UCSD-AML1 (cell line): ENCODE results near the gene MYH7B.

Source experiments
- DNase-seq: peaks from one replicate; lab custom pipeline; 2025; ENCODE audit not compliant: unreplicated experiment; lab: John Stamatoyannopoulos, UW

MYH7B gene

GRCh38 chr20:34990231-34990630 lies 34.6 kb downstream of the MYH7B start:
- no peak for DNase-seq

DNA sequence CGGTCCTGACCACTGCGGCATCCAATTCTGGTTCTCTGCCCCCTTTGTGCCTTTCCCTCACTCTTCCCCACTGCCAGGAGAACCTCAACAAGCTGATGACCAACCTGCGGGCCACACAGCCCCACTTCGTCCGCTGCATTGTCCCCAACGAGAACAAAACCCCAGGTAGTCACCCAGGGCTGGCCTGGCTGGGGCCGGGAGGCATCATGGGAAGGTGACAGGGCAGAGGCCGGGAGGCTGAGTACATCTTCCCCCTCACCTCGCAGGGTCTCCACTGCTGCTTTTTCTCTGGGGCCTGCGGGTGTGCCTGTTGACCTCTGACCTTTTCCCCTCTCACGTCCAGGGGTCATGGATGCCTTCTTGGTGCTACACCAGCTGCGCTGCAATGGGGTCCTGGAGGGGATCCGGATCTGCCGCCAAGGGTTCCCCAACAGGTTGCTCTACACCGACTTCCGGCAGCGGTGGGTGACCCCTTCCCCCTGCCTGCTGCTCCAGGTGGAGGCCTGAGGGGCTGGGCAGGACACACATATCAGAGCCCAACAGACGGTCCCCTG lies 35.1 kb downstream of the MYH7B start:
- no peak for DNase-seq

DNA sequence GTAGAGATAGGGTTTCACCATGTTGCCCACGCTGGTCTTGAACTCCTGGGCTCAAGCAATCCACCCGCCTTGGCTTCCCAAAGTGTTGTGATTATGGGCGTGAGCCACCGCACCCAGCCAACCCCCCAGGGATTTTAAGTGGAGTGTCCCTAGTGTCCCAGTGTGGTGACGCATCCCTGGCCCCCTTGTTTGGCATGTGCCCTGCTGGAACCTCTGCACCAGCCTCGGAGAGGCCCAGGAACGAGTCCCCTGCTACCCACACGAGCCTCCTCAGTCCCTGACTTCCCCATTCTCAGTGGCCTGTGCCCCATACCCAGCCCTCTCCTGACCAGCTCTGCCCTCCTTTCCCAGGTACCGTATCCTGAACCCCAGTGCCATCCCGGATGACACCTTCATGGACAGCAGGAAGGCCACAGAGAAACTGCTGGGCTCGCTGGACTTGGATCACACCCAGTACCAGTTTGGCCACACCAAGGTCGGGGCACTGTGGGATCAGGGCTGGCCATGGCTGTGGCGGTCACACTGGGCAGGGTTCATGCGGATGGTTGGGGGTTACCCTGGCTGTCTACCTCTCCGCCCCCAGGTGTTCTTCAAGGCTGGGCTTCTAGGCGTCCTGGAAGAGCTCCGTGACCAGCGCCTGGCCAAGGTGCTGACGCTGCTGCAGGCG lies 37.2 kb downstream of the MYH7B start:
- DNase-seq, result no peak

- DNase-seq, result no peak
These were observed 38.4 kb downstream of the MYH7B start for GRCh38 chr20:34993941-34994508.

DNA sequence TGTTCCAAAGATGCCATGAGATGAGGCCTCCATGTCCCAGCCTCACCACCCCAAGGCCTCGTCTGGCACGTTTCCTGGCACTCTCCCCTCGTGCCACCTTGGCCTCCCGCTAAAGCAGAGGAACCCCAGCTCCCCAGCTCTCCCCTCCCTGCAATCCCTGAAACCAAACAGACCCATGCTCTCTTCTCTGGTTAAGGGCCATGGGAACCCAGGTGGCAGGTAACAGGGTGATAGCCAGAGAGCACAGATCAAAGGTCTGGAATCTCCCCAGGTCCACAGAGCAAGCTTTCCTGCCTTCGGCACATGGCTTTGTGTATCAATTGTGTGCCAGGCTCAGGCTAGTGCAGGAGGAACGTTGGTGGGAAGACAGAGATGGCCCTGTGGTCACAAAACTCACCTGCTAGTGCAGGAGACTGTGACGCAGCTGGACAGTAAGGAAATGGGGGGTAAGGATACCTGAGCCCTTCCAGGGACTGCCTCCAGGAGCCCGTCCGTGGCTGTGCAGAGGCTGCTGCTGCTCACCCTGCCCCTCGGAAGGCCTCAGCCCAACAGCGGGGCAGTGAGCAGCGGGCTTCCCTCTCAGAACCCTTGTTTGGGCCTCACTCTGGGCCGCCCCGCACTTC lies 39.0 kb downstream of the MYH7B start:
- no peak for DNase-seq

GRCh38 chr20:34995192-34995591 lies 39.5 kb downstream of the MYH7B start:
- no peak for DNase-seq

GRCh38 chr20:34995696-34996095 lies 40.0 kb downstream of the MYH7B start:
- DNase-seq, result no peak

DNA sequence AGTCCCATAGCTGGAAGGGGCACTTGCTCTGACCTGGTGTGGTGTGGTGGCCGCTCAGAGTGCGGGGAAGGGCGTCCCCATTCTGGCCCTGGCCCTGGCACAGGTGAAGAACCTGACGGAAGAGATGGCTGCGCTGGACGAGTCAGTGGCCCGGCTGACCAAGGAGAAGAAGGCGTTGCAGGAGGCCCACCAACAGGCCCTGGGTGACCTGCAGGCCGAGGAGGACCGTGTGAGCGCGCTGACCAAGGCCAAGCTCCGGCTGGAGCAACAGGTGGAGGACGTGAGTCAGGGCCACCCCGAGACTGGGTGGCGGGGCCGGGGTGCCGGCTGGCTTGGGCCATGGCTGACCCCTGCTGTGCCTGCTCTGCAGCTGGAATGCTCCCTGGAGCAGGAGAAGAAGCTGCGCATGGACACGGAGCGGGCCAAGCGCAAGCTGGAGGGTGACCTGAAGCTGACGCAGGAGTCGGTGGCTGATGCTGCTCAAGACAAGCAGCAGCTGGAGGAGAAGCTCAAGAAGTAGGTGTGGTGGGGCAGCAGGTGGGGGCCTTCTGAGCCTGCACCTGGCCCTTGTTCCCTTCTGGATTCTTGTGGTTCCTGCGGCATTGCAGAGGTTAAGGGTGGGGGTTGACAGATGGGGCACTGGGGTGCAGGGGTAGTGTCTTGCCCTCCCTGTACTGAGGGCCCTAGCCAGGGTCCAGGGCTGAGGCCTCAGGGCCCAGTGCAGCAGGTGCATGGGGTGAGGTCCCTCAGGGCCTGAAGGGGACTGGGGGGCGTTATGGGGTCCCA lies 40.8 kb downstream of the MYH7B start:
- DNase-seq, result no peak

GRCh38 chr20:34997131-34997561 lies 41.5 kb downstream of the MYH7B start:
- DNase-seq, result no peak

GRCh38 chr20:34997774-34998173 lies 42.1 kb downstream of the MYH7B start:
- DNase-seq, result no peak

DNA sequence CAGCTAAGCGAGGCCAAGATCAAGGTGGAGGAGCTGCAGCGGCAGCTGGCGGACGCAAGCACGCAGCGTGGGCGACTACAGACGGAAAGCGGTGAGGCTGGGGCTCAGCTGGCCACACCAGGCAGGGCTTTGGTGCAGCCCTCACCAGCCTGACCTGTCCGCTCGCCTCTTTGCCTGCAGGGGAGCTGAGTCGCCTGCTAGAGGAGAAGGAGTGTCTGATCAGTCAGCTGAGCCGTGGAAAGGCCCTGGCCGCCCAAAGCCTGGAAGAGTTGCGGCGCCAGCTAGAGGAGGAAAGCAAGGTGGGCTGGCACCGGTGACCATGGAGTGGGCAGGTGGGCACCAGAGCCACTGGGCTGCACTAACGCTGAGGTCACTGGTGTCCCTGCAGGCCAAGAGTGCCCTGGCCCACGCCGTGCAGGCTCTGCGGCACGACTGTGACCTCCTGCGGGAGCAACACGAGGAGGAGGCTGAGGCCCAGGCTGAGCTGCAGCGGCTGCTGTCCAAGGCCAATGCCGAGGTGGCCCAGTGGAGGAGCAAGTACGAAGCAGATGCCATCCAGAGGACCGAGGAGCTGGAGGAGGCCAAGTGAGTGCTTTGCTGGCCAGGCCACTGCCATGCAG lies 42.8 kb downstream of the MYH7B start:
- no peak for DNase-seq

DNA sequence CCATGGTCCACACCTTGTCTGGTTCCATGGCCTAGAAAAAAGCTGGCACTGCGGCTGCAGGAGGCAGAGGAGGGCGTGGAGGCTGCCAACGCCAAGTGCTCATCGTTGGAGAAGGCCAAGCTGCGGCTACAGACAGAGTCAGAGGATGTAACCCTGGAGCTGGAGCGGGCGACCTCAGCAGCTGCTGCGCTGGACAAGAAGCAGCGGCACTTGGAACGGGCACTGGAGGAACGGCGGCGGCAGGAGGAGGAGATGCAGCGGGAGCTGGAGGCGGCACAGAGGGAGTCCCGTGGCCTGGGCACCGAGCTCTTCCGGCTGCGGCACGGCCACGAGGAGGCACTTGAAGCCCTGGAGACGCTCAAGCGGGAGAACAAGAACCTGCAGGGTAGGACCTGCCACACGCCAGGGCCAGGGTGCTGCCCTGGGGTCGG lies 43.4 kb downstream of the MYH7B start:
- DNase-seq, result no peak

DNA sequence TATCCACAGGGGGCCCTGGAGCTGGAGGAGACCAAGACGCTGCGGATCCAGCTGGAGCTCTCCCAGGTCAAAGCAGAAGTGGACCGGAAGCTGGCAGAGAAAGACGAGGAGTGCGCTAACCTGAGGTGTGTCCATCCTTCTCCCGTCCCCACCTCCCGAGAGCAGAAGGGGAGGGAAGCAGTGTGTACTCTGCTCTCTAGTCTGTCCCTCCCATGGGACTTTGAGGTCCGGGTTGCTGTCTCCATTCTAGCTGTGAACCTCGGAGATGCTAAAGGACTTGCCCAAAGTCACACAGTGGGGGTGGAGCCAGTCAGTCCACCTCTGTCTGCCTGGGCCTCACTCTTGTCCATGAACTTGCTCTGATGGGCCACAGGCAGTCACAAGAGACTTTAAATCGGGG lies 44.1 kb downstream of the MYH7B start:
- no peak for DNase-seq

DNA sequence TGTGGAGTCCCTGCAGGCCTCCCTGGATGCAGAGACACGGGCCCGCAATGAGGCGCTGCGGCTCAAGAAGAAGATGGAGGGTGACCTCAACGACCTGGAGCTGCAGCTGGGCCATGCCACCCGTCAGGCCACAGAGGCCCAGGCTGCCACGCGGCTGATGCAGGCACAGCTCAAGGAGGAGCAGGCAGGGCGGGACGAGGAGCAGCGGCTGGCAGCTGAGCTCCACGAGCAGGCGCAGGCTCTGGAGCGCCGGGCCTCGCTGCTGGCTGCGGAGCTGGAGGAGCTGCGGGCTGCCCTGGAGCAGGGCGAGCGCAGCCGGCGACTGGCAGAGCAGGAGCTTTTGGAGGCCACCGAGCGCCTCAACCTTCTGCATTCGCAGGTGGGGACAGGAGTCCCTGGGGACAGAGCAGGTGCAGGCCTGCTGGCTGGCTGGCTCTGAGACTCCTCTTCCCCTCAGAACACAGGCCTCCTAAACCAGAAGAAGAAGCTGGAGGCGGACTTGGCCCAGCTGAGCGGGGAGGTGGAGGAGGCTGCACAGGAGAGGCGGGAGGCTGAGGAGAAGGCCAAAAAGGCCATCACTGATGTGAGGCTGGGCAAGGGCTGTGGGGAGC lies 44.7 kb downstream of the MYH7B start:
- no peak for DNase-seq

GRCh38 chr20:35000922-35001595 lies 45.4 kb downstream of the MYH7B start:
- DNase-seq, result no peak

- no peak for DNase-seq
These were observed 46.1 kb downstream of the MYH7B start for GRCh38 chr20:35001596-35002362.

- DNase-seq, result no peak
These were observed 47.0 kb downstream of the MYH7B start for GRCh38 chr20:35002426-35003210.

DNA sequence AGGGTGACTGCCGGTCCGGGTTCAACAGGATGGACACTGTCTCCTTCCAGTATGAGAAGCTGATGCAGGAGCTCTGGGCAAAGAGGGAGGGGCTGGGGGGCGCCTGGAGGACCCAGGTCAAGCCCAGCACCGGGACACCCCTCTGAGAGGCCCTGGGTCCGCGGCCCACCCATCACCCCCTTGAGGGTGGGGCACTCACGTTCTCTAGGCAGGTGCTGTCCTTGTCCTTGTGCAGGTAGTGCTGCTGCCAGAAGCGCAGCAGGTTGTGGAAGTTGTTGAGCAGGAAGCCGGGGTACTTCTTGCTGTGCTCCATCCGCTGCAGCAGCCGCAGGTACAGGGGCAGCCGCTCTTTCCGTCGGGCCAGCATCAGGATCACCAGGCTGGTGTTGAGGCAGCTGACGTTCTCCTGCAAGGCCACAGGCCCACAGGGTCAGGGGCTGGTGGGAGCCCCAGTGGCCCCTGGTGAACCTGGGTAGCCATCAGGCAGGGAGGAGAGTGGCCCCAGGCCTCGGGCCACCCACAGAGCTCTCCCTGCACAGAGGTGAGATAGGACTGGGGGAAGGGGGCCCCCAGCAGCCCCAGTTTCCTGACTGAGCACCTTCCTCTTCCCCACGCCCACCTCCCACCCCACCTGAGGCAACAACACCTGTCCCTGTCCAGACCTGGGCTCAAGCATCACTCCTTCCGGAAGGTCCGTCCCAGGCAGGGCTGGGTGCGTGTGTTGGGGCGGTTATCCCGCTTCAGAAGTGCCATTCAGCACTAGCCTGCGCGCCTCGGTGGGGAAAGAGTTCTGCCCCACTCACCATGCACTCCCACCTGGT lies 47.8 kb downstream of the MYH7B start:
- no peak for DNase-seq
